HG02852 (cell line): ENCODE results near the gene OR7G3.

Experiments
- ATAC-seq: cut with Tn5 transposase; IDR thresholded peaks from one replicate; pipeline ENCODE4 v1.9.1; 2021; ENCODE audit warnings: mild to moderate bottlenecking, moderate library complexity; ENCODE audit not compliant: unreplicated experiment

OR7G3 gene

GRCh38 chr19:9126900-9127405 is at the start of gene OR7G3:
Gene OR7G3, minus strand, starts transcription at chr19:9126950. Its CDS starts 0 bp downstream, at chr19:9126950.
- ATAC-seq = no peak

DNA sequence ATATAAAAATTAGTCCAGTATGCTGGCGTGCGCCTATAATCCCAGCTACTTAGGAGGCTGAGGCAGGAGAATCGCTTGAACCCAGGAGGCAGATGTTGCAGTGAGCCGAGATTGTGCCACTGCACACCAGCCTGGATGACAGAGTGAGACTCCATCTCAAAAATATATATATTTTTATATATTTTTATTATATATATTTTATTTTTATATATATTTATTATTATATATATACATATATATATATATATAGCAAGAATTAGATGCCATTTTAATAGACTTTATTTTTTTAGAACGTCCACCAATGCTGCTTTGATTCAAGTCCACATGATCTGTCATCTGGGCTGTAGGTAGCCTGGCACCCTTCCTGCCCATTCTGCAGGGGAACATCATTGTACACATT is 48.6 kb upstream of the OR7G3 start:
- no peak for ATAC-seq

DNA sequence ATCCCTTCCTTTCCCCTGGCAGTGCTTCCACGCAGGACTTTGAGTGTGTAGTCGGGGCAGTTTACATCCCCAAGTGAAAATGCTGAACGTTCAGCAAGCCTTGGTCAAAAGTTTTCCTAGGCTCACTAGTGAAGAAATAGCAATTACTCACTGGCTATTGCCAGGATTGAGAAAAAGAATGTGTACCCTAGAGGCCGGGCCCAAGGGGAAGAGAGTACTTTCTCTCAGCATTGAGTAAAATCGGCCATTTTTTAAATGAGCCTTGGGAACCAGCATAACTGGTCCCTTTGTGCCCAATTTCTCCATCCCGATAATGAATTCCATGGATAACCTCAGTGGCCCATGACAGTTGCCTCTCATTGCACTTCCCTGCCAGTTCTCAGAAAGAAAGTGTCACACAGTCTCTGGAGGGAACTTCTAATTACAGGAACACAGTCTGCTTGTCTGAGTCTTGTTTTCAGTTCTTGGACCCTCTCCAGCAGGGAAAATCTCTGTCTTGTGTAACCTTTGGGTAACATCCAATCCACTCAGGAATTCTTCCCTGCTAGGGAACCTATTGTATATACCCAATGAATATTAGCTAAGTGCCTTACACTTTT is 44.7 kb upstream of the OR7G3 start:
- no peak for ATAC-seq

GRCh38 chr19:9166846-9167245 is 40.1 kb upstream of the OR7G3 start:
- no peak for ATAC-seq

- no peak for ATAC-seq
These were observed 38.5 kb upstream of the OR7G3 start for GRCh38 chr19:9165261-9165660.

GRCh38 chr19:9161427-9161826 is 34.7 kb upstream of the OR7G3 start:
- ATAC-seq = no peak

GRCh38 chr19:9159891-9160290 is 33.1 kb upstream of the OR7G3 start:
- no peak for ATAC-seq

DNA sequence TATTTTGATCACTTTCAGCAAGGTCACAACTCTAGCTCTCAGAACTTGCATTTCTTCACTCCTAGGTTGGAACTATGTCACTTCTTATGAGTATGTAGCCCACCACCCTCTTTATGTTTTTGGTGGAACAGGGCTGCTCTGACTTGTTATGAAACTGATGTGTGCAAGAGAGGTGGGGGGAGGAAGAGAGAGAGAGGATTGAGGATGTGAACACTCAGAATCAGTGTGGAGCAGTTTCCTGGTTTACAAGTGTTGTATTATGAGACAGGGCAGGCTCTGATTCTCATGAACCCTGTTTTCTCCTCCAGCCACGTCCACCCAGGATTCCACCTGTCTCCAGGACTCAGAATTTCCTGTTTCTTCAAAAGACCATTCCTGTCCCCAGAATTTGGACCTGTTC is 29.6 kb upstream of the OR7G3 start:
- ATAC-seq = no peak

DNA sequence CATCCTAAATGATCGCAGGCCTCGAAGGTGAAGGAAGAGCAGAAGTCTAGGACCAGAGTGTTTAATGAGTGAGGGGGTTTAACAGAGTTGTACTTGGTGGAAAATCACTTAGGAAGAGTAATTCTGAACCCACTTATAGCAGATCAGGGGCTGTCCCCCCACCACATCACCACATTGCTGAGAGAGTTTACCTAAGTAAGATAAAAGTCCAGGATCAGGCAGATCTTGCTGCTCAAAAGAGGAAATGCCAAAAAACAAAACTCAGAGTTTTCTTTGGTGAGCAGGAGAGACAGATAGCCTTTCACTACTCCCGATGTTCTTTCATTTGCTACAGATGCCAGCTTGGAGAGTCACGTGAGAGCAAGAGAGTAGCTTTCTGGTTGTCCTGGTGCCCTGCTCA is 28.8 kb upstream of the OR7G3 start:
- ATAC-seq = no peak

- ATAC-seq = no peak
These were observed 24.6 kb upstream of the OR7G3 start for GRCh38 chr19:9151367-9151766.

DNA sequence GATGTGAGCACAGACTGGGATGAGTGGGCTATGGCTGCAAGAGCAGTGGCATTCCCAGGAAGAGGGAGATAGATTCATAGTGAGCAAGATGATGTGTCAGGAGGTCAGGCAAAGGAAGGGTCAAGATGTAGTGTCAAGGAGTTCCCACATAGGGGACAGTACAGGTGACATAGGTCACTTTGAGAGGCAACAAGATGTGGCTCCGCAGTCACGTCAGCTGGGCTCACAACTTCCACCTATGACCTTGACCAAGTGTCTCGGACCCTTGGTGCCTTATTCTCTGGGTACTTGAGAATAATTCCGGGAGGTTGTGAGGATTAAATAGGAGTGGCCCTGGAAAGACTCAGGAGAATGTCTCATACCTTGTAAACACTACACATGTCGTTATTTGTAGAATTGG is 23.9 kb upstream of the OR7G3 start:
- ATAC-seq = no peak

DNA sequence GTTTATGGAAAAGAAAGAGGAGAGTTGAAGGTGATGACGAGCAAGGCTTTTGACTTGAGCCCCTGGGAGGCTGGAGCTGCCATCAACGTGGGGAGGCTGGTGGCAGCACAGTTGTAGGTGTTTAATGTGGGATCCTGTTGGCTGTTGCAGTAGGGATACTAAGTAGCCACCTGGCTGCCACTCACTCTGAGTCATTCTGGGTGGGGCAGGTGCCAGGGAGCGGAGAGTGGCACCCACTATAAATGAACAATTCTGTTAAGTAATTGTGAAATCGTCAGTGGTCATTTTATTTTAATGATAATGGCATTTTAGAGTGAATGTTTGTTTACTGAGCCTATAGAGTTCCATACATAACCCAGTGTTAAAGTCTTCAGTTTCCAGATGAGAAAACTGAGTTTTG is 23.2 kb upstream of the OR7G3 start:
- ATAC-seq = no peak

GRCh38 chr19:9148697-9149096 is 21.9 kb upstream of the OR7G3 start:
- no peak for ATAC-seq

GRCh38 chr19:9146882-9147281 is 20.1 kb upstream of the OR7G3 start:
- no peak for ATAC-seq

GRCh38 chr19:9144920-9145319 is 18.2 kb upstream of the OR7G3 start:
- no peak for ATAC-seq

- ATAC-seq = peak; percentile 89
These were observed 13.6 kb upstream of the OR7G3 start, which contains the start of gene ZNF317 for GRCh38 chr19:9140159-9140874. Gene ZNF317, plus strand, starts transcription at chr19:9140397. Its CDS starts 15,620 bp downstream, at chr19:9156017.

DNA sequence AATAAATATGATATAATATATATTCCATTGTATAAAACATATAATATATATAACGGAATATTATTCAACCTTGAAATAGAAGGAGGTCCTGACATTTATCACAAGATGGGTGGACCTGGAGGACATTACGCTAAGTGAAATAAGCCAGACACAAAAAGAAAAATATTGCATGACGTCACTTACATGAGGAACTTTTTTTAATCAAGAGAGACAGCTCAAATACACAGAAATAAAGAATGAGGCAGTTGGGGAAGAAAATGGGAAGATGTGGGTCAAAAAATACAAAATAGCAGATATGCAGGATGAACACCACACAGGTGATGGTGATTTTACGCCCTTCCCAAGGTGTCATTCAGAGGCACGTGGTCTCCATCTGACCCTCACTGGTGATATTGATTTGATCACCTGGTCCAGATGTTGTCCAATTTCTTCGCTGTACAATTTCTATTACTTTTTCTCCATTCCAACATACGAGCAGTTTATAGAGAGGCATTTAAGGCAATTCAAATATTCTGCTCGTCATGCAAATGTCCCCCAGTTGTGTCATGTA is 12.9 kb upstream of the OR7G3 start:
- peak; percentile 10 for ATAC-seq

DNA sequence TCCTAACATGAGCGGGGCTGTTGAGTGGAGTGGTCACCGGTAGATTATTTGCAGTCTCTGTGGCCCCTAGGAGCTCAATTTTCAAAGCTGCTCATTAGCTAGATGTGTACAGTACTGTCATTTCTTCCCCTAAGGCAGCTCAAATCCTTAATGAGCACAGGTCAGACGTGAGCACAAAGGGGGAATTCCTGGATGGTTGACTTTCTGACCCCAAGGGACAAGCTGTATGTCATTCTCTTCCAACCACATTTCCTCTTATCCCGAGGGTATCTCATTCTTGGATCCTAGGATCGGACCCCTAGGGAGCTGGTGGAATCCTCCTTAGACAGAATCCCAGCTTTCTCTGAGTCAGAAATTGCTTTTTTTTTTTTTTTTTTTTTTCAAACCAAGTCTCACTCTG is 5.7 kb upstream of the OR7G3 start:
- ATAC-seq = no peak

GRCh38 chr19:9130965-9131364 is 4.2 kb upstream of the OR7G3 start:
- no peak for ATAC-seq

- no peak for ATAC-seq
These were observed 1.4 kb upstream of the OR7G3 start for GRCh38 chr19:9128171-9128570.

DNA sequence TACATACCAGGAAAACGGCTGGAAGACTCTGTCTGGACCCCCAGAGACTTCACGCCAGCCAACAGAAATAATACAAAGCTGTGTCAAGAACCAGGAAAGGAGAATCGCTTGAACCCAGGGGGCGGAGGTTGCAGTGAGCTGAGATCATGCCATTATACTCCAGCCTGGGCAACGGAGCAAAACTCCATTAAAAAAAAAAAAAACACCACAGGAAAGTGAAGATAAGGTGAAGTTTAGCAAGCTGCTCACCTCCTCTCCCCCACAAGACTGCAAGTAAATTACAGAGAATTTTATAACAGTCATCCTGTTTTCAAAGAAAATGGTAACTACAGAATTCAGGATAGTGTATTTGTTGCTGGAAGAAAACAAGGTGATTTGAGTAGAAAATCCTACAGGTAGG is 10.2 kb downstream of the OR7G3 start:
- ATAC-seq = no peak

GRCh38 chr19:9115307-9115813 is 11.4 kb downstream of the OR7G3 start, which contains the start of gene OR7G1:
Gene OR7G1, minus strand, starts transcription at chr19:9115763. Its CDS starts 0 bp downstream, at chr19:9115763.
- ATAC-seq = no peak
